ENCODE measurements around the gene NFATC2IP. TPM values are rescaled to one million over a fixed set of nuclear protein-coding genes. Genes with fewer than 3 reads are reported as not detected.

NFATC2IP gene
- total and polyA plus RNA-seq, 9 of the 15 experiments (the other 6 are each of a cell fraction or from before 2014, with no cell fraction given) = 15.6 to 106 (median 46.9) TPM

- peak; percentile 75 for TF ChIP-seq ZFP36 (IDR thresholded peaks at IDR 0.05; ENCODE audit: low read depth, low read length, partially characterized antibody)
- no peak for TF ChIP-seq ZBTB12 (CRISPR knock-in tag; IDR thresholded peaks at IDR 0.05)
- no peak for TF ChIP-seq PTTG1 (tag; IDR thresholded peaks at IDR 0.05; ENCODE audit: low read depth)
- no peak for TF ChIP-seq ZNF408 (CRISPR knock-in tag; IDR thresholded peaks at IDR 0.05; ENCODE audit: low read depth)
- 0 out of 2 replicates have a peak, but pooled peaks have one; percentile 39 for TF ChIP-seq LEF1 (IDR thresholded peaks at IDR 0.05)
- TF ChIP-seq JUN (IDR thresholded peaks at IDR 0.05; ENCODE audit: borderline replicate concordance, low read depth, low read length) = peak; percentile 21; the same call in 1 of the 2 replicates
- 0 out of 2 replicates have a peak, but pooled peaks have one; percentile 62 for TF ChIP-seq JUN (CRISPR knock-in tag; IDR thresholded peaks at IDR 0.05; ENCODE audit: borderline replicate concordance)
- 0 out of 2 replicates have a peak, but pooled peaks have one; percentile 10 for TF ChIP-seq CC2D1A (IDR thresholded peaks at IDR 0.05)
- TF ChIP-seq RBFOX2 (IDR thresholded peaks at IDR 0.05; ENCODE audit: low read depth, low read length) = peak; percentile 62
- TF ChIP-seq TAL1 (IDR thresholded peaks at IDR 0.05) = no peak
- TF ChIP-seq ESRRB (CRISPR knock-in tag; IDR thresholded peaks at IDR 0.05; ENCODE audit: borderline replicate concordance) = no peak
- TF ChIP-seq HDGF (IDR thresholded peaks at IDR 0.05) = peak; percentile 57; the same call in 1 of the 2 replicates
- no peak for TF ChIP-seq GTF3C2 (IDR thresholded peaks at IDR 0.05; ENCODE audit: borderline replicate concordance, extremely low read depth, insufficient read length)
- peak; percentile 81; the same call in 1 of the 2 replicates for TF ChIP-seq TCF7 (IDR thresholded peaks at IDR 0.05; ENCODE audit: borderline replicate concordance)
- peak; percentile 64 for TF ChIP-seq POLR2G (IDR thresholded peaks at IDR 0.05; ENCODE audit: low read depth, low read length)
- no peak for TF ChIP-seq RERE (CRISPR knock-in tag; IDR thresholded peaks at IDR 0.05; ENCODE audit: borderline replicate concordance)
- no peak for TF ChIP-seq SLC30A9 (CRISPR knock-in tag; IDR thresholded peaks at IDR 0.05)
- TF ChIP-seq EGR1 (conservative IDR thresholded peaks at IDR 0.05) = peak; percentile 79
- no peak for TF ChIP-seq ZEB2 (IDR thresholded peaks at IDR 0.05)
These were observed 14.6 kb upstream of the NFATC2IP start (continued) for GRCh38 chr16:28935924-28936783.

Data from K562 (cell line).